ENCODE results near the gene ZBTB8A.

DNA sequence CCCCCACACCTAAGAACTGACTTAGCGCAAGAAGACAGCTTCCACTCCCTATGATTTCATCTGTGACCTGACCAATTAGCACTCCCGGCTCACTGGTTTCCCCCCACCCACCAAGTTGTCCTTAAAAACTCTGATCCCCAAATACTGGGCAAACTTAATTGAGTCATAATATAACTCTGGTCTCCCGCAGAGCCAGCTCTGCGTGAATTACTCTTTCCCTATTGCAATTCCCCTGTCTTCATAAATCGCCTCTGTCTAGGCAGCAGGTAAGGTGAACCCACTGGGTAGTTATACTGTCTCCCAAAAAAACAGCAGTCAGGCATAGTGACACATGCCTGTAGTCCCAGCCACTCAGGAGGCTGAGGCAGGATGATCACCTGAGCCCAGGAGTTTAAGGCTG lies 74.2 kb downstream of the ZBTB8A start:
- TF ChIP-seq, protein P1, sequence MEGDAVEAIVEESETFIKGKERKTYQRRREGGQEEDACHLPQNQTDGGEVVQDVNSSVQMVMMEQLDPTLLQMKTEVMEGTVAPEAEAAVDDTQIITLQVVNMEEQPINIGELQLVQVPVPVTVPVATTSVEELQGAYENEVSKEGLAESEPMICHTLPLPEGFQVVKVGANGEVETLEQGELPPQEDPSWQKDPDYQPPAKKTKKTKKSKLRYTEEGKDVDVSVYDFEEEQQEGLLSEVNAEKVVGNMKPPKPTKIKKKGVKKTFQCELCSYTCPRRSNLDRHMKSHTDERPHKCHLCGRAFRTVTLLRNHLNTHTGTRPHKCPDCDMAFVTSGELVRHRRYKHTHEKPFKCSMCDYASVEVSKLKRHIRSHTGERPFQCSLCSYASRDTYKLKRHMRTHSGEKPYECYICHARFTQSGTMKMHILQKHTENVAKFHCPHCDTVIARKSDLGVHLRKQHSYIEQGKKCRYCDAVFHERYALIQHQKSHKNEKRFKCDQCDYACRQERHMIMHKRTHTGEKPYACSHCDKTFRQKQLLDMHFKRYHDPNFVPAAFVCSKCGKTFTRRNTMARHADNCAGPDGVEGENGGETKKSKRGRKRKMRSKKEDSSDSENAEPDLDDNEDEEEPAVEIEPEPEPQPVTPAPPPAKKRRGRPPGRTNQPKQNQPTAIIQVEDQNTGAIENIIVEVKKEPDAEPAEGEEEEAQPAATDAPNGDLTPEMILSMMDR (IDR thresholded peaks at IDR 0.05; ENCODE audit: low read depth, low read length, missing input control), result no peak
- no peak for TF ChIP-seq RAD21 (IDR thresholded peaks at IDR 0.05)
- TF ChIP-seq REST (IDR thresholded peaks at IDR 0.05), result no peak
- TF ChIP-seq SP1 (IDR thresholded peaks at IDR 0.05), result no peak
- TF ChIP-seq, protein P2, sequence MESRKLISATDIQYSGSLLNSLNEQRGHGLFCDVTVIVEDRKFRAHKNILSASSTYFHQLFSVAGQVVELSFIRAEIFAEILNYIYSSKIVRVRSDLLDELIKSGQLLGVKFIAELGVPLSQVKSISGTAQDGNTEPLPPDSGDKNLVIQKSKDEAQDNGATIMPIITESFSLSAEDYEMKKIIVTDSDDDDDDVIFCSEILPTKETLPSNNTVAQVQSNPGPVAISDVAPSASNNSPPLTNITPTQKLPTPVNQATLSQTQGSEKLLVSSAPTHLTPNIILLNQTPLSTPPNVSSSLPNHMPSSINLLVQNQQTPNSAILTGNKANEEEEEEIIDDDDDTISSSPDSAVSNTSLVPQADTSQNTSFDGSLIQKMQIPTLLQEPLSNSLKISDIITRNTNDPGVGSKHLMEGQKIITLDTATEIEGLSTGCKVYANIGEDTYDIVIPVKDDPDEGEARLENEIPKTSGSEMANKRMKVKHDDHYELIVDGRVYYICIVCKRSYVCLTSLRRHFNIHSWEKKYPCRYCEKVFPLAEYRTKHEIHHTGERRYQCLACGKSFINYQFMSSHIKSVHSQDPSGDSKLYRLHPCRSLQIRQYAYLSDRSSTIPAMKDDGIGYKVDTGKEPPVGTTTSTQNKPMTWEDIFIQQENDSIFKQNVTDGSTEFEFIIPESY (IDR thresholded peaks at IDR 0.05), result no peak
- TF ChIP-seq HNF4A (conservative IDR thresholded peaks at IDR 0.05), result no peak
- TF ChIP-seq TAF1 (conservative IDR thresholded peaks at IDR 0.05), result no peak
- no peak for TF ChIP-seq MAX (IDR thresholded peaks at IDR 0.05)
- TF ChIP-seq YY1 (IDR thresholded peaks at IDR 0.05), result no peak
- no peak for TF ChIP-seq RXRA (IDR thresholded peaks at IDR 0.05)
- TF ChIP-seq EGR1 (IDR thresholded peaks at IDR 0.05; ENCODE audit: low read depth in 2 of 2), result no peak
- no peak for TF ChIP-seq JUND (IDR thresholded peaks at IDR 0.05)
